A172 (cell line): ENCODE measurements around the gene NLRP10. TPM values are rescaled to one million over a fixed set of nuclear protein-coding genes. Genes with fewer than 3 reads are reported as not detected.
"Not testable (repeated sequence)": the region's sequence is repeated elsewhere in the genome, so short reads cannot be mapped to it uniquely, and the experiment has no call there.

Experiments used
- DNase-seq: peaks from one replicate; pipeline ENCODE4 v3.0.0-alpha.2; 2015; ENCODE audit warnings: low spot score
- total RNA-seq: library from RNA; depleted of rRNA; stranded (reverse); fragments of >200 nt; shearing (Covaris generic); gene quantifications from 2 replicates; pipeline ENCODE4 v1.2.3, GENCODE V29; 2014; rRNA removed

The NLRP10 gene
- total RNA-seq, result 0.16 TPM in 1 of 2 replicates, not detected in the other

- DNase-seq, result no peak
These were observed at the start of gene NLRP10 for GRCh38 chr11:7965386-7965785. Gene NLRP10, minus strand, starts transcription at chr11:7965447. Its CDS starts 1,952 bp downstream, at chr11:7963495.

- DNase-seq, result no peak
These were observed 48.6 kb upstream of the NLRP10 start for GRCh38 chr11:8013833-8014232.

- DNase-seq, result peak; percentile 97
These were observed 46.8 kb upstream of the NLRP10 start for GRCh38 chr11:8011981-8012444.

- DNase-seq, result no peak
These were observed 46.1 kb upstream of the NLRP10 start for GRCh38 chr11:8011371-8011770.

- DNase-seq, result no peak
These were observed 44.6 kb upstream of the NLRP10 start for GRCh38 chr11:8009856-8010255.

- no peak for DNase-seq
These were observed 43.0 kb upstream of the NLRP10 start for GRCh38 chr11:8008212-8008611.

- DNase-seq, result peak; percentile 78
These were observed 41.2 kb upstream of the NLRP10 start for GRCh38 chr11:8006349-8006977.

- no peak for DNase-seq
These were observed 40.3 kb upstream of the NLRP10 start for GRCh38 chr11:8005556-8005955.

GRCh38 chr11:8004008-8004407 lies 38.8 kb upstream of the NLRP10 start:
- no peak for DNase-seq

GRCh38 chr11:8003187-8003586 lies 37.9 kb upstream of the NLRP10 start:
- no peak for DNase-seq

- no peak for DNase-seq
These were observed 37.4 kb upstream of the NLRP10 start for GRCh38 chr11:8002676-8003075.

- no peak for DNase-seq
These were observed 35.1 kb upstream of the NLRP10 start for GRCh38 chr11:8000390-8000789.

GRCh38 chr11:7999795-8000194 lies 34.5 kb upstream of the NLRP10 start:
- DNase-seq, result no peak

- DNase-seq, result no peak
These were observed 29.5 kb upstream of the NLRP10 start for GRCh38 chr11:7994581-7995278.

- not testable (repeated sequence) for DNase-seq
These were observed 22.3 kb upstream of the NLRP10 start for GRCh38 chr11:7987560-7987883.

GRCh38 chr11:7986768-7987559 lies 21.7 kb upstream of the NLRP10 start, which contains the start of gene EIF3F:
Gene EIF3F, plus strand, starts transcription at chr11:7987337. Its CDS starts 16 bp downstream, at chr11:7987353.
- DNase-seq, result peak; percentile 100

- no peak for DNase-seq
These were observed 18.8 kb upstream of the NLRP10 start for GRCh38 chr11:7983832-7984590.

GRCh38 chr11:7982582-7983119 lies 17.4 kb upstream of the NLRP10 start:
- no peak for DNase-seq

GRCh38 chr11:7981619-7982157 lies 16.4 kb upstream of the NLRP10 start:
- no peak for DNase-seq

- peak; percentile 86 for DNase-seq
These were observed 12.1 kb upstream of the NLRP10 start for GRCh38 chr11:7977232-7977917.

- DNase-seq, result peak; percentile 34
These were observed 9.4 kb upstream of the NLRP10 start for GRCh38 chr11:7974668-7975067.
